GM12878 (cell line): ENCODE results near the gene GHRL.

ENCODE experiments used
- BRCA1 ChIP-seq: IDR thresholded peaks from 2 replicates; pipeline ENCODE4 v1.6.1; 2011; ENCODE audit warnings: low read depth, low read length, improper control_type of control experiment
- EZH2 ChIP-seq: IDR thresholded peaks from 2 replicates; pipeline ENCODE4 v1.6.1; 2012; ENCODE audit warnings: low read depth, mild to moderate bottlenecking, control low read depth, inconsistent platforms, low read length, borderline replicate concordance; ENCODE audit not compliant: control insufficient read depth
- FOXM1 ChIP-seq: IDR thresholded peaks from 2 replicates; pipeline ENCODE4 v1.6.1; 2012; ENCODE audit warnings: low read depth, mild to moderate bottlenecking, inconsistent platforms, low read length, moderate library complexity
- KAT2A ChIP-seq: conservative IDR thresholded peaks from 2 replicates; pipeline ENCODE4 v1.6.1; 2011; ENCODE audit warnings: low read depth, low read length; ENCODE audit not compliant: control insufficient read depth
- POLR2AphosphoS5 ChIP-seq: IDR thresholded peaks from 2 replicates; pipeline ENCODE4 v1.6.1; 2011; ENCODE audit warnings: mild to moderate bottlenecking, low read length, inconsistent platforms
- RFX5 ChIP-seq: IDR thresholded peaks from 2 replicates; pipeline ENCODE4 v1.6.1; 2011; ENCODE audit warnings: low read depth, low read length, improper control_type of control experiment
- SIN3A ChIP-seq: IDR thresholded peaks from 2 replicates; pipeline ENCODE4 v1.6.1; 2012; ENCODE audit warnings: low read depth, low read length, improper control_type of control experiment
- TF ChIP-seq, protein P1 (sequence below): fragments of 450-650 bp; IDR thresholded peaks from 2 replicates; pipeline ENCODE4 v1.6.1; 2017; ENCODE audit warnings: mild to moderate bottlenecking, moderate library complexity
- TF ChIP-seq, protein P2 (sequence below), 3 experiments: IDR thresholded peaks in 2 of 3; conservative IDR thresholded peaks in 1 of 3; 2 replicates each; pipeline ENCODE4 v1.5.1; 2011; ENCODE audit warnings: low read depth in 3 of 3, low read length in 3 of 3, mild to moderate bottlenecking in 3 of 3, control low read depth in 2 of 3, moderate library complexity in 2 of 3, inconsistent platforms in 1 of 3, mixed read lengths in 1 of 3; ENCODE audit not compliant: control insufficient read depth in 2 of 3, insufficient read depth in 1 of 3; ENCODE audit errors: extremely low read depth in 1 of 3
- TF ChIP-seq, protein P3 (sequence below): fragments of 450-650 bp; IDR thresholded peaks from 2 replicates; pipeline ENCODE4 v1.6.1; 2014; ENCODE audit warnings: mild to moderate bottlenecking
- TF ChIP-seq, protein P4 (sequence below): IDR thresholded peaks from 2 replicates; pipeline ENCODE4 v1.6.1; 2012; ENCODE audit warnings: low read depth, low read length, improper control_type of control experiment

DNA sequence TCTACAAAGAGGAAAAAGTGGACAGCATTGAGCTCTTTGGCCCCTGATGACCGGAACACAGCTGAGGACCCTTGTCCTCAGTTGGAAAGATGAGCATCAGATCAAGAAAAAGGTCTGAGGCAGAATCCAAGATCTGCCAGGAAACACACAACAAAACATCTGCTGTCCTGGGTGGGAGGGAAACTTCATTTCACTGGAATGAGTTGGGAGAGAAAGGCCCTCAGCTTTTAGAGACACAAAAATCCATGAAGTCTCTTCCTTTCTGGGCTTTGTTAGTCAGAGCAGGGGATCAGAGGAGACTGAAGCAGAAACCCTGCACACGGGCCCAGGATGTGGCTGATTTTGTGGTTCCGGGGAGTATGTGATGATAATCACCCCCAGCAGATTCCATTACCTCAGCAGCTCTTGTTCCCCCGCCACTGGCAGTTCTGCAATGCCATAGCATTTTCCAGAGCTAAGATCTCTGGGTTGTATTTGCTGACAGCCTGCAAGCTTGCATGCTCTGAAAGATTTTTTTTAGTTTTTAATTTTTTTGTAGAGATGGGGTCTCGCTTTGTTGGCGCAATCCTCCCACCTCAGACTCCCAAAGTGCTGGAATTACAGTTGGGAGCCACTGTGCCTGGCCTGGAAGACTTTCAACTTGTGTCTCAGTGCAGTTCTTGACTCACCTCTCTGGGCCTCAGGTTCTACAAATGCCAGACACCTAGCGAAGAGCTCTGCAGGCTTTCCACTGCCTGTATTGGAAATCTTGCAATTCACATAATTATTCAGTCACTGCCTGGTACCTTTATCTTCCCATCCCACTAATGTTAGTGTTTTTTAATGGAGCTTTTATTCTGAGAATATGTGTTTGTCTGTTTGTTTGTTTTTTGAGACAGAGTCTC is 50.3 kb downstream of the GHRL start:
- TF ChIP-seq KAT2A (no peak), SIN3A (no peak), BRCA1 (no peak), POLR2AphosphoS5 (no peak), EZH2 (no peak), RFX5 (no peak), FOXM1 (no peak)
- TF ChIP-seq, protein P1, sequence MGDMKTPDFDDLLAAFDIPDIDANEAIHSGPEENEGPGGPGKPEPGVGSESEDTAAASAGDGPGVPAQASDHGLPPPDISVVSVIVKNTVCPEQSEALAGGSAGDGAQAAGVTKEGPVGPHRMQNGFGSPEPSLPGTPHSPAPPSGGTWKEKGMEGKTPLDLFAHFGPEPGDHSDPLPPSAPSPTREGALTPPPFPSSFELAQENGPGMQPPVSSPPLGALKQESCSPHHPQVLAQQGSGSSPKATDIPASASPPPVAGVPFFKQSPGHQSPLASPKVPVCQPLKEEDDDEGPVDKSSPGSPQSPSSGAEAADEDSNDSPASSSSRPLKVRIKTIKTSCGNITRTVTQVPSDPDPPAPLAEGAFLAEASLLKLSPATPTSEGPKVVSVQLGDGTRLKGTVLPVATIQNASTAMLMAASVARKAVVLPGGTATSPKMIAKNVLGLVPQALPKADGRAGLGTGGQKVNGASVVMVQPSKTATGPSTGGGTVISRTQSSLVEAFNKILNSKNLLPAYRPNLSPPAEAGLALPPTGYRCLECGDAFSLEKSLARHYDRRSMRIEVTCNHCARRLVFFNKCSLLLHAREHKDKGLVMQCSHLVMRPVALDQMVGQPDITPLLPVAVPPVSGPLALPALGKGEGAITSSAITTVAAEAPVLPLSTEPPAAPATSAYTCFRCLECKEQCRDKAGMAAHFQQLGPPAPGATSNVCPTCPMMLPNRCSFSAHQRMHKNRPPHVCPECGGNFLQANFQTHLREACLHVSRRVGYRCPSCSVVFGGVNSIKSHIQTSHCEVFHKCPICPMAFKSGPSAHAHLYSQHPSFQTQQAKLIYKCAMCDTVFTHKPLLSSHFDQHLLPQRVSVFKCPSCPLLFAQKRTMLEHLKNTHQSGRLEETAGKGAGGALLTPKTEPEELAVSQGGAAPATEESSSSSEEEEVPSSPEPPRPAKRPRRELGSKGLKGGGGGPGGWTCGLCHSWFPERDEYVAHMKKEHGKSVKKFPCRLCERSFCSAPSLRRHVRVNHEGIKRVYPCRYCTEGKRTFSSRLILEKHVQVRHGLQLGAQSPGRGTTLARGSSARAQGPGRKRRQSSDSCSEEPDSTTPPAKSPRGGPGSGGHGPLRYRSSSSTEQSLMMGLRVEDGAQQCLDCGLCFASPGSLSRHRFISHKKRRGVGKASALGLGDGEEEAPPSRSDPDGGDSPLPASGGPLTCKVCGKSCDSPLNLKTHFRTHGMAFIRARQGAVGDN, result no peak
- TF ChIP-seq, protein P2, sequence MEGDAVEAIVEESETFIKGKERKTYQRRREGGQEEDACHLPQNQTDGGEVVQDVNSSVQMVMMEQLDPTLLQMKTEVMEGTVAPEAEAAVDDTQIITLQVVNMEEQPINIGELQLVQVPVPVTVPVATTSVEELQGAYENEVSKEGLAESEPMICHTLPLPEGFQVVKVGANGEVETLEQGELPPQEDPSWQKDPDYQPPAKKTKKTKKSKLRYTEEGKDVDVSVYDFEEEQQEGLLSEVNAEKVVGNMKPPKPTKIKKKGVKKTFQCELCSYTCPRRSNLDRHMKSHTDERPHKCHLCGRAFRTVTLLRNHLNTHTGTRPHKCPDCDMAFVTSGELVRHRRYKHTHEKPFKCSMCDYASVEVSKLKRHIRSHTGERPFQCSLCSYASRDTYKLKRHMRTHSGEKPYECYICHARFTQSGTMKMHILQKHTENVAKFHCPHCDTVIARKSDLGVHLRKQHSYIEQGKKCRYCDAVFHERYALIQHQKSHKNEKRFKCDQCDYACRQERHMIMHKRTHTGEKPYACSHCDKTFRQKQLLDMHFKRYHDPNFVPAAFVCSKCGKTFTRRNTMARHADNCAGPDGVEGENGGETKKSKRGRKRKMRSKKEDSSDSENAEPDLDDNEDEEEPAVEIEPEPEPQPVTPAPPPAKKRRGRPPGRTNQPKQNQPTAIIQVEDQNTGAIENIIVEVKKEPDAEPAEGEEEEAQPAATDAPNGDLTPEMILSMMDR (IDR thresholded peaks at IDR 0.05 in 2 of 3, conservative IDR thresholded peaks at IDR 0.05 in 1 of 3; ENCODE audit: control insufficient read depth in 2 of 3, extremely low read depth in 1 of 3, insufficient read depth in 1 of 3, low read depth in 3 of 3, low read length in 3 of 3), result no peak
- TF ChIP-seq, protein P3, sequence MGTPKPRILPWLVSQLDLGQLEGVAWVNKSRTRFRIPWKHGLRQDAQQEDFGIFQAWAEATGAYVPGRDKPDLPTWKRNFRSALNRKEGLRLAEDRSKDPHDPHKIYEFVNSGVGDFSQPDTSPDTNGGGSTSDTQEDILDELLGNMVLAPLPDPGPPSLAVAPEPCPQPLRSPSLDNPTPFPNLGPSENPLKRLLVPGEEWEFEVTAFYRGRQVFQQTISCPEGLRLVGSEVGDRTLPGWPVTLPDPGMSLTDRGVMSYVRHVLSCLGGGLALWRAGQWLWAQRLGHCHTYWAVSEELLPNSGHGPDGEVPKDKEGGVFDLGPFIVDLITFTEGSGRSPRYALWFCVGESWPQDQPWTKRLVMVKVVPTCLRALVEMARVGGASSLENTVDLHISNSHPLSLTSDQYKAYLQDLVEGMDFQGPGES, result no peak
- TF ChIP-seq, protein P4, sequence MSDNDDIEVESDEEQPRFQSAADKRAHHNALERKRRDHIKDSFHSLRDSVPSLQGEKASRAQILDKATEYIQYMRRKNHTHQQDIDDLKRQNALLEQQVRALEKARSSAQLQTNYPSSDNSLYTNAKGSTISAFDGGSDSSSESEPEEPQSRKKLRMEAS, result no peak
